ENCODE results near the gene NEUROD2.

- TF ChIP-seq CTCF (IDR thresholded peaks at IDR 0.05) (no peak), POLR2A (IDR thresholded peaks at IDR 0.05) (no peak)
These were observed 14.3 kb downstream of the NEUROD2 start for GRCh38 chr17:39593371-39593770.

Measured in body of pancreas (tissue), 4 donors.